Right renal cortex interstitium (tissue), 3 donors: ENCODE data around the gene WASHC4. TPM values are rescaled to one million over a fixed set of nuclear protein-coding genes. Genes with fewer than 3 reads are reported as not detected.
"Not testable (repeated sequence)": the region's sequence is repeated elsewhere in the genome, so short reads cannot be mapped to it uniquely, and the experiment has no call there.

Experiments used
- DNase-seq, 3 donors: peaks; one replicate each; pipeline ENCODE4 v3.0.0-alpha.2; 2013; ENCODE audit warnings: low read depth in 3 of 3, low spot score in 2 of 3
- polyA plus RNA-seq, 3 donors: library from polyadenylated mRNA; unstranded; fragments of 120-200 nt; gene quantifications; one replicate each; pipeline ENCODE4 v1.2.1, GENCODE V29; 2013; ENCODE audit not compliant: insufficient read length in 3 of 3

Gene WASHC4
- polyA plus RNA-seq, 3 donors, result 49.3 to 58.6 (median 56.5) TPM

DNA sequence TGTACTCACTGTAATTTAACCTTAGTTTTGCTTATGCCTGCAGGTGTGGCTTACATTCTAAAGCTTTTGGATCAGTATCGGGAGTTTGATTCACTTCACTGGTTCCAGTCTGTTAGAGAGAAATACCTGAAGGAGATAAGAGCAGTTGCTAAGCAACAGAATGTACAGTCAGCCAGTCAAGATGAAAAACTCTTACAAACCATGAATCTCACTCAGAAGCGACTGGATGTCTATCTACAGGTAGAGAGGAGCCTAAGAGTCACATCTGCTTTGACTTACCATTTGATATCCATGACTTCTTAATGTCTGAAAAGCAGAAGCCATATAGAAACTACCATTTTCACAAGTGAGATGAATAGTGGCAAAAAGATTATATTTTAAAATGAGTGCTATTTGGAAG is 56.5 kb downstream of the WASHC4 start:
- DNase-seq, result no peak

DNA sequence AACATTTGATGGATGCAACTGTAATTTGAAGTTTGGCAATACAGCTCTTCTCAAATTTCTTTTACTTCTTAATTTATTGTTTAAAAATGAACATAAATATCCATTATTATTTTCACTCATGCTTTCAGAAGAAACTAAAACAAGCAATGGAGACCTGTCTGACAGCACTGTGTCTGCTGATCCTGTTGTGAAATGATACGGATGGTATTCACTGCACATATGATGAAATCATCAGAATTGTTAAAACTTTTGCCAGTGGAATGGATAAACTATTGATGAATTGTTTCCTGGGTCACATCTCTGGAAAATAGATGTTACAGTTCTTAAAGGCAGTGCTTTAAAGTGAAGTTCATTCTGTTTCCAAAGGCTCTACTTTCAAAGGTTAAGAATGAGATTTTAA is 59.2 kb downstream of the WASHC4 start:
- DNase-seq, result no peak

DNA sequence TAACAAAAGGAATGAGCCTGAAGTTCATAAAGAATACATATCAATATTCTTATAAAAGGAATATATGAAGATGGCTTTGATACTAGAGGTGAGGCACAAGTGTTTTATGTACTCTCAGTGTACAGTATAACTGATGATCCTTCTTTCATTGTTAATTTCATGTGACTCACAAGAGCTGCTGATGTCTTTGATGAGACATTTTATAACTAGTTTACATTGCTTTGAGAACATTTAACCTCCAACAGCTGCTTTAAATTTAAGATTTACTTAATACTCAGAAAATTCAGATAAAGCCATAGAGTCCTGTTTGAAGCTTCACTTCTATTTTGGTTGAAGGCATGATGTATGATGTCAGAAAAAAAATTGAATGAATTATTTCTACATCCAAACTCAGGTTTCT is 59.8 kb downstream of the WASHC4 start:
- DNase-seq, result no peak

DNA sequence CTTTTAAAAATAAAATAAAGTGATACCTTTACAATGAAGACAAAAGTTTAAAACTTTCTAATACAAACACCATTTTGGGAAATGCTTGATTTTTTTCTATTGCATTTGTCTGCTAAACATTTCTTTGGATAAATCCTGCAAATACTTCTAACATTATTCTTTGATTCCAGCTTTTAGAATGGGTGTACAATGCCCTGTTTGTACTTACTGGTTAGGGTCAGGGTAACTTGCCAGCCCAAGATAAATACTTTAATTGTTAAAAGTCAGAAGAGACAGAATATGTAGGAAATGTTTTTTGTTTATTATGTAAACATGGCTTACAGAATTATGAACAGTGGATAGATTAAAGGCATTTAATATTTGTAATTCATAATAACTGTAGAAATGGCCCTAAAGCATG is 60.5 kb downstream of the WASHC4 start:
- no peak for DNase-seq

DNA sequence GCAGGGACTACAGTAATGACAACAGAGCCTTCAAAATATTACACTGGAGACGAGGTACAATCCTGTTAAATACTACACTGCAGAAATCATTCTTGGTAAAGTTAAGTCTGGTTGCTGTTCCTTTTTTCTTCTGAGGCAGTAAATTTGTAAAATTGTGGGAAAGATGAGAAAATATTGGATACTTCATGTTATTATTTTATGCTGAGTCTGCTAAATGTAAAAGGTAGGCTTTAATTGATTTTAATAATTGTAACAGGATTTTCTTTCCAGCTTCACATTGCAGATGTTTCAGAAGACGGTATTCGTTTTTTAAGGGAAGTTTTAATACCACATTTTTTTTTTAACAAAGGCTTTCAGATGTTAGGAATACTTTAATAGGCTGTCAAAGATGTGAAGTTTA is 62.6 kb downstream of the WASHC4 start:
- no peak for DNase-seq

DNA sequence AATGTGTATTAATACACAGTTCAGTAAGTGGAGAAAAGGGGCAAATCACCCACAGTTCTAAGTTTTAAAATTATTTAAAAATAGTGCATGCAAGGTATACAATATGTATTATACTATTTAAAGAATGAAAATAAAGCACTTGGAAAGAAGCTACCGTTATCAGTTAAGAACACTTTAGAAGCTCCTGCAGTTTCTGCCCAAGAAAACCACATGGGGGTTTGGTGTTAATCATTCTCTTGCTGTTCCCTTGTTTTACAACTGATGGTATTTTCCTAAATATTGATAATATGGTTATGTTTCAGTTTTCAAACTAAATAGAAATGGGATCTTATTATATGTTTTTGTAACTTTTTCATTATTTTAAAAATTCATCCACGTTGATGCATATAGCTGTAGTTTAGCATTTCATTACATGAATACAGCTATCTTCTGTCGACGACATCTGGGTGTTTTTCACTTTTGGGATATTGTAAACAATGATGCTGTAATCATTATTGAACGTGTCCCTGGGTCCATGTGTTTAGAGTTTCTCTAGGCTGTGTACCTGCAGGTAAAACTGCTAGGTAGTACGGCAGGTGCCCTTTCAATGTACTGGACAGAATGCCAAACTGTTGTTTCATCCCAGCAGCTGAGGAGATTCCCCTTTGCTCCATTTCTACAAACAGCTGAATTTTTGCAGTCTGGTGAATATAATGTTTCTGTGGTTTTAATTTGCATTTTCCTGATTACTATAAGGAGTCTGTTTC is 64.3 kb downstream of the WASHC4 start:
- DNase-seq, result no peak

DNA sequence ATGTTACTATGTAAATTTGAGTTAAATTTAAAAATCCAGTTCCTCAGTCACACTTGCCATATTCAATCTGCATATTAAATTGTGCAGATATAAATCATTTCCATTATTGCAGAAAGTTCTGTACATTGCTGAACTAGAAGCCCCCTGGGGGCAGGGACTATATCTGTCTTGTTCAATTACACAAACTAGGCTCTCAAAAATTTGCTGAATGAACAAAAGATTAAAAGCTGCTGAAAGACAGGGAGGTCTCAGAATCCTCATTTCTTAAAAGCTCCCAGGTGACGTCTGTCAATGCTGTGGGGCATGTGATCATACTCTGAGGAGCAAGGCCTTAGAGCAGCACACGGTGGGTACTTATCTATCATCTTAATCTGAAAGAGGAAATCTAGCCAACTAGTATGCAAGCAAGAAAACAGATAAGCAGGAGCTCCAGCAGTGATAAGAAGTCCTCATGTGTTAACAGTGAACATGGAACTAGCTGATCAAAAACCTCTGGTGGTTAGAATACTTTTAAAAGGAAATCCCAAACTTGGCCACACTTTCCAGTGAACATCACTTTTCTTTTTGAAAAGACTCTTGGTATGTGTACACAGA is 68.0 kb downstream of the WASHC4 start:
- no peak for DNase-seq

DNA sequence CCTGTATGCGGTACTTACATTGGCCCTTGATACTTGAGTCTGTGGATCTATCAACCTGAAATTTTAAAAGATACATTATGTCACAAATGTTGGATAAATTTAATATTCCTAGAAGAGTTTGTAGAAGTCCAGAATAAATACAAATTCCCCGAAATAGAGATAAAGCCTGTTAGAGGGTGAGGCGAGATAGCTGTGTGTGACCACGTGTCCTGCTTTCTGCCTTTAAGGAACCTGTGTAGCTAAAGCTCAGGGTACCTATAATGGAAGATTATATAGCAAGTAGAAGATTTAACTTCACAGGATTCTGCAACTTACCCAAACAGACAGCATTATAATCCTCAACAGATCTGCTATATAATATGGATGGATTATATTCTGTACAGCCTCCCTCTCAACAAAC is 69.7 kb downstream of the WASHC4 start:
- no peak for DNase-seq

DNA sequence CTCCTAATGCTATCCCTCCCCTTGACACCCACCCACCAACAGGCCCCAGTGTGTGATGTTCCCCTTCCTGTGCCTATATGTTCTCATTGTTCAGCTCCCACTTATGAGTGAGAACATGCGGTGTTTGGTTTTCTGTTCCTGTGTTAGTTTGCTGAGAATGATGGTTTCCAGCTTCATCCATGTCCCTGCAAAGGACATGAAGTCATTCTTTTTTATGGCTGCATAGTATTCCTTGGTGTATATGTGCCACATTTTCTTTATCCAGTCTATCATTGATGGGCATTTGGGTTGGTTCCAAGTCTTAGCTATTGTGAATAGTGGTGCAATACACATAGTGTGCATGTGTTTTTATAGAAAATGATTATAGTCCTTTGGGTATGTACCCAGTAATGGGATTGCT is 71.6 kb downstream of the WASHC4 start:
- not testable (repeated sequence) for DNase-seq

DNA sequence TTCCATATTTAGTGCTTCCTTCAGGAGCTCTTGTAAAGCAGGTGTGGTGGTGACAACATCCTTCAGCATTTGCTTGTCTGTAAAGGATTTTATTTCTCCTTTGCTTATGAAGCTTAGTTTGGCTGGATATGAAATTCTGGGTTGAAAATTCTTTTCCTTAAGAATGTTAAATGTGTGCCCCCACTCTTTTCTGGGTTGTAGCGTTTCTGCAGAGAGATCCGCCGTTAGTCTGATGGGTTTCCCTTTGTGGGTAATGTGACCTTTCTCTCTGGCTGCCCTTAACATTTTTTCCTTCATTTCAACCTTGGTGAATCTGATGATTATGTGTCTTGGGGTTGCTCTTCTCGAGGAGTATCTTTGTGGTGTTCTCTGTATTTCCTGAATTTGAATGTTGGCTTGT is 75.9 kb downstream of the WASHC4 start:
- DNase-seq, result not testable (repeated sequence)

DNA sequence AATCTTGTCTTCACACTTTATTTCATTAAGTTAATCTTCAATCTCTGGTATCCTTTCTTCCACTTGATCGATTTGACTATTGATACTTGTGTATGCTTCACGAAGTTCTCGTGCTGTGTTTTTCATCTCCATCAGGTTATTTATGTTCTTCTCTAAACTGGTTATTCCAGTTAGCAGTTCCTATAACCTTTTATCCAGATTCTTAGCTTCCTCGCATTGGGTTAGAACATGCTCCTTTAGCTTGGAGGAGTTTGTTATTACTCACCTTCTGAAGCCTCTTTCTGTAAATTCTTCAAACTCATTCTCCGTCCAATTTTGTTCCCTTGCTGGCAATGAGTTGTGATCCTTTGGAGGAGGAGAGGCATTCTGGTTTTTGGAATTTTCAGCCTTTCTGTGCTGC is 76.4 kb downstream of the WASHC4 start:
- DNase-seq, result not testable (repeated sequence)

DNA sequence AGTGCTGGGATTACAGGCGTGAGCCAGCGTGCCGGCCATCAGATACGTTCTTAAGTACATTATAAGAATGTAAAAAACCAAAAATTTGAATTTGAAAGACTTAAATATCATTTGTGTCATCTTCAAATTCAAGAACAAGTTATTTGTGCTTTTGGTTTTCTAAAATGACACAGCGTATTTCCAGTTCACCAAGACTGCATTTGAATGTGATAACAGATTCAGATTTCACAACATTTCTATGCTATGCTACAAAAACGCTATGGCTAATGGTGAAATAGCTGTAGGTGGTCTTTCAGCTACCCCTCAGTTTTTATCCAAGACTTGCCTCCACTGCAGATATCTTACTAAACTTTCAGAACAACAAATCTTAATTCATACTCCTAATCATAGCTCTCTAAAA is 81.8 kb downstream of the WASHC4 start:
- DNase-seq, result no peak

DNA sequence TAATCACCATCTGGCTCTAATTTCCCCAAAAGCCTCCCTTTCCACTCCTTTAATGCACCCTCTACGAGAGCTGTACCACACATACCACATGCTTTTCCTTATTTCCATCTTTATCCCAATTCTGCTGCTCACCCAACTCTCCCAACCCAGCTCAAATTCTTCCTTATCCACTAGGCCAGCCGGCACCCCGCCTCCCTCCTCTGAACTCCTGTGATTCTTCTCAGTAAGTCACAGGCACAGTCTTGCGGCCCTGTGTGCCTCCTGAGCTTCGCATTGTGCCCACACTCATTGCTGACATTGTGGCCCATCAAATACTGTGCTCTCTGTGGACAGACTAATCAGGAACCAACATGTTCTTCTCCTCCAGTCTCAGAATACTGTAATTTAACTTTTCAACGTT is 83.0 kb downstream of the WASHC4 start:
- DNase-seq, result no peak

DNA sequence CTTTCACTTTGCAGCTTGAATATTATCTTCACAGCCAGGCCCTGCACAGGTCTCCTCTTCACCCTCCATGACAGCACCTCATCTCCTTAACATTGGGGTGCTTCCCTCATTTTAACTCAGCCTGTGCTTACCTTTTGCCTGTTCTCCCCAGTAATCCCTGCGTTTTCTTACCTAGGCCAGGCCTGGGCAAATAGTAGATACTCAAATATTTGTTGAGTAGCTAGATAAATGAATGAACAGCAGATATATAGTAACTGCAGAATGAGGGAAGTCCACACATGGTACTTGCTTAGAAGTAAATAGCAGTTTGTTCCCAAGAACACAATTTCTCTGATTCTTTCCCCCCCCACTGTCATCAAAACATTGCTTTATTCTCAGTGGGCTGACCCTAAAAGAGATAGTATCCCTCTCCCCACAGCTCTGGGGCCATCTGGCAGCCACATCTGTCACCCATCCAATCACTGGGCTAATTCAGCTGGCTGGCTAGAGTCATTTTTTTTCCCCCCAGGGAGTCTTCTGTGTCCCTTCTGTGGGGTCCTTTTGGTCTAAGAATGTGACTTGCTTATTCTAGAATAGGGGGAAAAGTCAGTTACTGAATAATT is 85.2 kb downstream of the WASHC4 start:
- no peak for DNase-seq

DNA sequence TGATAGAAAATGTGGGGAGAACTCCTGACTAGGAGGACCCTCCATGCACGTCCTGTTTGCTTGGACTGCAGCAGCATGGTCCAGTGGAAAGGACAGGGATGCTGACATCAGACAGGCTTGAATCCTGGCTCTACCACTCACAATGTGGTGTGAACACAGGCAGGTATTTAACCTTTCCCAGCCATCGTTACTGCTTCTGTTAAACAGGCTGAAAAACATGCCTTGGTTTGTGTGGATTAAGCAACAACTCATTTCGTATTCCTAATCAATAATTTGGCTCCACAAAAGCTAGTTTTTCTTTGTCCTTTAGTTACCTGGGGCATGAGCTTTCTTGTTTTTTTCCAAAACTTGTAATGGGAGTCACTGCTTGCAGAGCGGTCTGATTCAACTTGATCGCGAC is 87.4 kb downstream of the WASHC4 start:
- no peak for DNase-seq

DNA sequence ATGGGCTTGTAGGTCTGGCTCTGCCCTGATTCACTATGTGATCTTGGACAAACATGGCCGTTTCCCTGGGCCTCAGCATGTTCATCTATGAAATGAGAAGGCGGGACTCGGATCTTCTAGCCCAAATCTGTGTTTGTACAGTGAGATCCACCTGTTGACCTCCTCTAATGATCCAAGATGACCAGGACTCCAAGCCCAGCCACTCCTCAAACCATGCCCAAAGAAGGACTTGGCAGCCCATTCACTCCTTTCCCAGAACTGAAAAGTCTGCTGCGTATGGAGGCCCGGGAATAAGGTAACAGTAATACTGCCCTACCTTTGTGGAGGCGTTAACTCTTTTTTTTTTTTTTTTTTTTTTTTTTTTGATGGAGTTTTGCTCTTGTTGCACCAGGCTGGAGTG is 88.6 kb downstream of the WASHC4 start:
- no peak for DNase-seq

DNA sequence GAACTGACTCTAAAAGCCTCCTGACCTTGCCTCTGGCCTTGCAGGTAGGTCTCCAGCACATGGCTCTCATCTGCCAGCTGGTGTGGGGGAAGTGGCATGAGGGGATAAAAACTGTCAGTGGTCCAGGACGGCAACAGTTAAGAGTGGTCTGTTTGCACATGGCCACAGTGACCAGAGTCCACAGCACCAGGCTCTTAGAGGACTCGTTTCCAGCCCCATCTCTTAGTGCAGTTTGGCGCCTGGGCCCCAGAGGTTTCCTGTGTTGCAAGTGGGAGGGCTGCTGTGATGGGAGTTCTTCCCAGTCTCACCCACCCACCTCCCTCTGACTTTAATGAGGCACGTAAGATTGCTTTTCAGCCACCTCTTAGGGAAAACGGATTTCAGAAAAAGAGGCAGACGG is 91.4 kb downstream of the WASHC4 start:
- DNase-seq, result no peak

DNA sequence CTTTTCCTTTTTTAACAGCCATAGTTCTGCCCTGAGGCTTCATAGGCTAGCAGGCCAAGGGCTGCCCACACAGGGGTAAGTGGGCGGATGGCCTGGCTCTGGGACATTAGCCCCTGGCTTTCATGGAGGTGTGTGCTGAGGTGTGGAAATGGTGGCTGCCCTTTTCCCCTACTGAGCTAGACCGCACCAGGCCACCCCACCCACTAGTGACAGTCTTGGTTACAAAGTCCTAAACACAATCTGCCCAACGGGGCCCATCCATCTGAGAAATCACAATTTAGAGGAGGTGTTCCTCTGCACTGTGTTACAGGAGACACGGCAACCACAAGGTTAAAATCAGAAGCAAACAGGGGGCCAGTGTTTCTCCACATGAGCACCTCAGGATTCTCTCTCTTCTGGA is 92.9 kb downstream of the WASHC4 start:
- DNase-seq, result no peak

DNA sequence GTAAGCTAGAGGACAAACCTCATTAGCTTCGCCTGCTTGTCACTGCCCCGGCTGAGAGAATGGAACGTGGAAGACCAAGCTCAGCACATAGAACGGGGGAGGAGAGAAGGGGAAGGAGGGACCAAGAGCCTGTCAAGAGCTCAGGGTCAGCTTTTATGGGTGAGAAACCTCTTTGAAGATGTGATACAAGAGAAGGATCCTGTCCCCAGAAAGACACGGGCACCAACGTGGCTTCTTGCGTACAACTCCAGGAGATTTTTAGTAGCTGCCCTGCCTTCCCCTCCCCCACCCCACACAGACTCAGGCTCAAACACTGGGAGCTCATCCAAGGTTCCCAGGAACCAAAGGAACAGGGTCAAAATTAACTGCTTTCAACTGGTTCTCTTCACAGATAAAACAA is 93.8 kb downstream of the WASHC4 start:
- DNase-seq, result no peak

DNA sequence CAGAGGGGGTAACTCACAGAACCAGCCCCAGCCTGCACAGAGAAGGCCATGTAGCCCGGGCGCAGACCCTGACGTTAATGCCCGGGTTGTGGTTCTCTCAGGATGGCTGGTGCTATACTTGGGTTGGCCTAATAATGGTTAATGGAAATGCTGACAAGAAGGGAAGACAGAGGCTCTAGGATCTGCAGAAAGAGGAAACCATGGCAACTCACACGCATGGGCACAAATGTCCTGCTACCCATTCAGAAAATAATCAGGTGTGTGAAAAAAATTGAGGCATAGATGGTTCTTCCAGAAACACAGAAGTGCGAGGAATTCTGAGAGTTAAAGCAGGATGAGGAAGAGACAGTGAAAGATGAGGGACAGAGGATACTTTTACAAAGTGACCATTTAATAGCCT is 94.7 kb downstream of the WASHC4 start:
- no peak for DNase-seq

DNA sequence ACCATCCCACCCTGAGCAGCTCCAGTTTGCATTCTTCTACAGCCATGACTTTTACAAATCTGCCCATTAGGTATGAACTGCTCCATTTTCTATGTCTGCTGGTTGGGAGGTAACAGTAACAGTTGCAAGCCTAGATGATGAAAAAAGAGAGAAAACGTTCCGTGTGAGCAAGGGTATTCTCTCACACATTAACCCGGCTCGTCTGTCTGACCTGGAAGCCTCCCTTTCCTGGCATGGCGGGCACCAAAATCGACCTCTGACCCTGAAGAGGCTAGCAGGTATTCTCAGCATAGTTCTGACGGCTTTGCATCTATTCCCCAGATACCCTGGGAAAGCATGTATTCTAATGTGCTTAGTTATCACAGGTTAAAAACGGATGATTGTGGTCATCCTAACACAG is 96.6 kb downstream of the WASHC4 start:
- no peak for DNase-seq

DNA sequence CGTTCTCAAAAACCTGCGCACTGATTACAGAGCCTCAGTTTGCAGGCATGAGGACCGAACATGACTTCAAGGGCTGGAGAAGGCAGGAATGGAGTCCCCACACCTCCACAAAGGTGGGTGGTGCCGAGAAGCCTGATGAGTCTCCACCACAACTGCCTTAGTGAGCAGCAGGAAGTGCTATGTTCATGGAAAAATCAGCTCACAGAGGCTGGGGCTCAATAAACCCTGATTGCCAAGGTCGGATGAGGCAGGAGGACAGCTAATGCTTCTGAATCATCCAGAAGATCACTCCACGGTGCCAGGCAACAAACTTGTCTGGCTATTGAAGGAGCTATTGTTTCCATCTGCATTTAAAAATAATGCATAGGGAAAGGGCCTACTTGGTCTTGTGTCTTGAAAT is 97.4 kb downstream of the WASHC4 start:
- no peak for DNase-seq
